GM19372 (cell line): ENCODE data around the gene GLA.

Experiments
- ATAC-seq: cut with Tn5 transposase; IDR thresholded peaks from one replicate; pipeline ENCODE4 v1.9.1; 2021; ENCODE audit warnings: mild to moderate bottlenecking, low read depth, moderate library complexity; ENCODE audit not compliant: unreplicated experiment

The GLA gene

DNA sequence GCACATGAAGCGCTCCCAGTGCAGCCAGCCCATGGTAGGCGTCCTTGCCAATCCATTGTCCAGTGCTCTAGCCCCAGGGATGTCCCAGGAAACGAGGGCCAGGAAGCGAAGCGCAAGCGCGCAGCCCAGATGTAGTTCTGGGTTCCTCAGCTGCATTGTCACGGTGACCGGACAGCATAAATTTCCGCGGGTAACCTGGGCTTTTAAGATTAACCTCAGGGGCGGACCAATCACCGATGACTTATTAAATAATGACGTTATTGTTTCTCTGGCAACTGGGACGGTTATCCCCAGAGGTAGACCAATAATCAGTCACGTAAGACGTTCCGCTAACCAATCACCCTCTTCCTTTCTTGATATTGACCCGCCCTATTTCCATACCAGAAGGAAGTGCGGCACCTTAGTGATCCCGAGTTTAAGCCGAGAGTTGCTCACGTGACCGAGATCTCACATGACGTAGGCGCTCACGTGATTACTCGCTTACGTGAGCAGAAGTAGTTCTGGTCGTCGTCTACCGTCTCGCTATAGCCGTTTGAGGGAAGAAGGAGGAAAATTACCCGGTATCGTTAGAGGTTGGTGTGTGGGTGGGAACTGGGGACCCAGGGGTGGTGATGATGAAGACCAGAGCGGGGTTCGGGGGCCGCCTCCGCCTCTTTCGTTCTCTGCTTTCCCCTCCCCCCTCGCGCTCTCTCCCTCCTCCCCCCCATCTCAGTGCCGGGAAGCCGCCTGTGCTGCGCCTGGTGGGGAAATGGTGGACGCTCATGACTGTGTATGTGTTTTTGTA is at the start of gene GLA, which contains the start of gene HNRNPH2:
Gene GLA, minus strand, starts transcription at position 178 of the 784 bp plus-strand sequence. Its CDS starts 22 bp downstream, at position 156.
Gene HNRNPH2, plus strand, starts transcription at position 475 of the 784 bp plus-strand sequence. CDS start 3,767 bp downstream, outside the sequence.
- ATAC-seq = peak; percentile 89

- ATAC-seq = no peak
Measured at GRCh38 chrX:101452056-101452455, 44.3 kb upstream of the GLA start.

- no peak for ATAC-seq
Measured at GRCh38 chrX:101450961-101451360, 43.2 kb upstream of the GLA start.

- ATAC-seq = no peak
Measured at GRCh38 chrX:101450085-101450484, 42.4 kb upstream of the GLA start.

- no peak for ATAC-seq
Measured at GRCh38 chrX:101449279-101449678, 41.6 kb upstream of the GLA start.

DNA sequence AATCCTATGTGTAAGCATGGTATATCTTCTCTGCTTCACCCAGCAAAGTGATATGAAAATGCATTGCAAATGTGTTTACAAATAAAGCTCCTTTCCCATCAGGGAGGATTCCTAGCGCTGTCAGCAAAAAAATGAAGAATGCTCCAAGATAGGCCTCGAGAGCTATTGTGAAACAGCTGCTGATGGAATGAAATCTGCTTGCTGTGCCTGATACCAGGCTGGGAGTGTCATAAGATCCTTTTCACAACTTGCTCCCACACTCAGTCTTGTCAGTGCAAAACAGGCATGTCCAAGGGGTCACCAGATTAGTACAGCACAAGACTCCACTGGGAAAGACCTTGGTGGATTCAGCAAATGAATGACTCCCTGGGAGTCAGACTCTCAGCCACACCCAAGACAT is 34.4 kb upstream of the GLA start:
- ATAC-seq = no peak

- peak; percentile 82 for ATAC-seq
Measured at GRCh38 chrX:101430457-101431078, 22.8 kb upstream of the GLA start.

GRCh38 chrX:101429934-101430333 is 22.2 kb upstream of the GLA start:
- no peak for ATAC-seq

- ATAC-seq = no peak
Measured at GRCh38 chrX:101427954-101428353, 20.2 kb upstream of the GLA start.

- no peak for ATAC-seq
Measured at GRCh38 chrX:101419489-101419888, 11.8 kb upstream of the GLA start.

DNA sequence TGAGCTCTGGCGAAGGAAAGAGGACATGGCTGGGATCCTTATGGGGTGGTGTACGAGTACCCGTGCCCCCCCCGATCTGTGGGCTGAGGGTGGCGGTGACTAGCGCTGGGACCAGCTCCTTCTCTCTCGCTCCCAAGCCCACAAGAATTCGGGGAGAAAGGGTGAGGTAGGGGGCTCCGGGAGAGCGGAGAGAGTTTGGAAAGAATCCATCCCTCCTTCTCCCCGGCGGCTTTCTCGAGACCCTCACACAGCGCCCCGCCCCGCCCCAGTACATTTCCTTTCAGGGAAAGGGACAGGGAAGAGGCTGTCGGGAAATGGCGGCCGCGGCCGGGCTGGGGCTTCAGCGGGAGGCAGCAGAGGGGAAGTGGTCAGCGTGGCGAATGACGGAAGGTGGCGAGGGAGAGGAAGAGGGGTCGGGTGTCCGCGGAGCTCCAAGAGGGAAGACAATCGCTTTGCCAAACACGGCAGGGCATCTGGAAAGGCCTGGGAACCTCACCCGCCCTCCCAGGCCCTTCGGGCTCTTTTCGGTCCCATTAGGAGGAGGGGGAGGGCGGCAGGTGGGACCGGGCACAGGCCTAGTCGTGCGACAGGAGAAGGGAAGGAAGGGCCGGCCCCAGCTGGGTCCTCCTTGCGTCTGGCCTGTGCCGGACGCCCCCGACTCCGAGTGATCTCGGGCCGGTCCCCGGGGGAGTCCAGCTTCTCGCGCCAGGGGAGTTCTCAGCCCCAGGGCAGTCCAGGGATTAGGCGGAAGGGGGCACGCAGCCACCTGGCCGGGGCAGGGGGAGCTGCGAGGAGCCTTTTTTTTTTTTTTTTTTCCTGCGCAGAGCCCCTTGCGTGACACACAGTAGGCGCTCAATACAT is 10.5 kb upstream of the GLA start:
- ATAC-seq = no peak

DNA sequence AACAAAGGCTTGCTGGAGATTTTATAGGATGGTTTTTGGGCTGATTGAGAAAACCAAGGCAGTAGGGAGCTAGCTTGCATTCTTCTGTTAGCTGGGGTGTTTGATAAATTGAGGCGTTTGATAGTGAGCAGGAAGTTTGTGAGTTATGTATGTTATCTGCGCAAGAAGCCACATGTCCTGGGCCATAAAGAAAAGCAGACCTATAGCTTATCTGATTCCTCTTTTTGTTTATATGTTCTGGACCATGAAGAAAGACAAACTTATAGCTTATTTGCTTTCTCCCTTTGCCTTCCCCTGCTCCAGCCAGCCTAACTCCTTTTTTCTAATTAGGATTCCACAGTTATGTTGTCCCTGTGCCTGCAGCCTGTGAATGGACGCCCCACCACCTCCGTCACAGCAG is 9.5 kb upstream of the GLA start:
- no peak for ATAC-seq

DNA sequence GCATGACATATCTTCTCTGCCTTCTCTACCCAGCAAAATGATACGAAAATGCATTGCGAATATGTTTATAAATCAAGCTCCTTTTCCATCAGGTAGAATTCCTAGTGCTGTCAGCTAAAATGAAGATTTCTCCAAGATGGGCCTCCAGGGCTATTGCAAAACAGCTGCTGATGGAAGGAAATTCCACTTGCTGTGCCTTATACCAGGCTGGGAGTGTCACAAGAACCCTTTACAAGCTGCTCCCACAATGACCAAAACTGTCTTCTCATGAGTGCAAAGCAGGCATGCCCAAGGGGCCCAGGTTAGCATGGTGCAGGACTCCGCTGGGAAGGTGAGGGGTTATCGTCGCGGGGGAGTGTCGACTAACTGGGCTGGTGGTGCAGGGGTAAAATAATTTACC is 9.0 kb upstream of the GLA start:
- ATAC-seq = no peak

DNA sequence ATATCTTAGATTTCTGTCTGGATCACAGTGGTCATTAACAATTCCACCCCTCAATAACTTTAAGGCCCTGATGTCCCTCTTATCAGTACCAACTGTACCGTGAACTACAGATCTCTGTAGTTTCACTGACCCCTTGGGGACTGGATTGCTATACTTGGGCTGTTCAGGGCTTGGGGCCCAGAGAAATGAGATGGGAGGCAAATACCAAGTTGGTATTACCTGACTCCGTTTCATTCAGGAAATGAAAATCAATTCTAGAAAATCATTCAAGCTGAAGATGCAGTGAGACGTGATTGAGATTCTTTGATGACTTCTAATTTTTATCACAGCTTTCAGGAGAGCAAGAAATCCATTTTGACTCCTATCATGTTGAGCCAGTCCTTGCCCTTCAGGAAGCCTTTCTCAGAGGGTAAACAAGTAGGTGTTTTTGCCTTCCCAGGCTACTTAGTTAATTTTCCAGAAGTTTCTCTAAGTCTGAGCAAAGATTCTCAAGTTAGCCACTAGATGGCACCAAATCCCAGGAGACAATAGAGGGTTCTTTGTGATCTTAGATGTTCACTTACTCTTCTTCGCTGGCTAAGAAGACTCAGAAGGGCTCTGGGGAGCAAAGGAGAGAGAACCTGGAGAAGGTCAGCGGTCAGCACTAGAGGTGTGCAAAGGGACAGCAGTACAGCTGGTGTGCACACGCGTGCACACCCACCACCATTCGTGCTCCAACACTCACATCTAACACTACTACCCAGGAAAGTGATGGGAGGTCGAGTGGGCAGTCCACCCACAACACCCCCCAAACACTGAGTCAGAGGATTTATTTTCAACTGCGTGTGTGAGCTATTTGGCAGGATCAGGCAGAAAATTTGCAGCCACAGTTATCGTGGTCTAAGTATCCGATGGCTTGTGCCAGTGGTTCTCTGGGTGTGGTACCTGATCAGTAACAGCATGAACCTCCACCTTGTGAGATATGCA is 7.7 kb upstream of the GLA start:
- ATAC-seq = peak; percentile 62

DNA sequence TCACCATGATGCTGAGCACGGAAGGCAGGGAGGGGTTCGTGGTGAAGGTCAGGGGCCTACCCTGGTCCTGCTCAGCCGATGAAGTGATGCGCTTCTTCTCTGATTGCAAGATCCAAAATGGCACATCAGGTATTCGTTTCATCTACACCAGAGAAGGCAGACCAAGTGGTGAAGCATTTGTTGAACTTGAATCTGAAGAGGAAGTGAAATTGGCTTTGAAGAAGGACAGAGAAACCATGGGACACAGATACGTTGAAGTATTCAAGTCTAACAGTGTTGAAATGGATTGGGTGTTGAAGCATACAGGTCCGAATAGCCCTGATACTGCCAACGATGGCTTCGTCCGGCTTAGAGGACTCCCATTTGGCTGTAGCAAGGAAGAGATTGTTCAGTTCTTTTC is 4.3 kb upstream of the GLA start:
- no peak for ATAC-seq

DNA sequence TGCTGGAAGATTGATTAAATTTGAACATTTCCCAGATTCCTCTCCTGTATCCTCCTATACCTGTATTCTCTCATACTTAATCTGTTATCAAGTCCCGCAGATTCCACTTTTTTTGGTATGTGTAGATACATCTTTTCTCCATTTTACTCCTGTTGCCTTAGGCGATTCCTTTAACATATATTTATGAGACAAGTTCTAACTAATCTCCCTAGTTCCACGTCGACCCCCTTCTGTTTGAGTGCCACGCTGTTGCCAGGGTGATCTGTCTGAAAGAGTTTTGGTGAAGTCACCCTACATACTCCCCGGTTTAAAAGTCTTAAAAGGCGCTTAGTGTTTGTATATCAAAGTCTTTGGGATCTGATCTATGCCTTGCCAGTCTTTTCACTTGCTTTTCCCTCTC is 2.7 kb upstream of the GLA start:
- no peak for ATAC-seq

DNA sequence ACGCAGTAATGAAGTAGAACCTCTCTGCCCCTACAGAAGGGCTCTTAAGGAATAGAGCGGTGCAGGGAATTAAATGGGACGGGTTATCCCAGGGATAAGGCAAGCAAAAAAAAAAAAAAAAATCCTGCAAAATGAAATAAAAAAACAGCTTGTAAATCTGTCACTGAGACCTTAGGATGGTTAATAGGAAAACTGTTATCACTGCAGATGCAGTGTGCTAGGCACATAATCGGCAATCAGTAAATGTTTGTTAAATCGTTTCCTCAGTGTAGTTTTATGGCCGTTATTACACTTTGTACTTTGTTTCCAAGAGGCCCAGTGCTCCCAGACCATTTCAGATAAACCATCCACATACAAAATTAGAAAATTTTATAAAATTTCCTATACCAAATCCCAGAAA is 1.3 kb upstream of the GLA start:
- ATAC-seq = no peak

- no peak for ATAC-seq
Measured at GRCh38 chrX:101408532-101408841, 762 bp upstream of the GLA start.

DNA sequence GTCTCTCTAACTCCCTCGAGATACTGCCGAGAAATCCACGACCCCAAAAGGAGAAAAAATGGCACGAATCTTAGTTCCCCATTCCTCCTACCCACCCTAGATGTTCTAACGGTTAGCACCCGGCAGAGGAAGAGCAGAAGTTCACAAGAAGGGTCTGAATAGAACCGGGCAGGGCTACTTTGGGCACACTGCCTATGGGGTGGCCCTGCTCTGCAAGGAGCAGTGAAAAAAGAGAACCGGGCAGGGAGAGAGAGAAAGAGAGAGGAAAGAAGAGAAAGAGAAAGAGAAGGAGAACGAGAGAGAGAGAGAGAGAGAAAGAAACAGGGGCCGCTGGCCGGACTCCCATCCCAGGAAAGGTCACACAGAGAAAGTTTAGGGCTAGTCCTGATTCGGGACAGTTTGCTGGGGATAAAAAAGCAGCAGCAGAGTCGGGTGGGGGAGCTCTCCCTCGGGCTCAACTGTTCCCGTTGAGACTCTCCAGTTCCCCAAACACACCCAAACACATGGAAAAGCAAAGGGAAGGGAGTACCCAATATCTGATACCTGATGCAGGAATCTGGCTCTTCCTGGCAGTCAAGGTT is 468 bp downstream of the GLA start:
- ATAC-seq = no peak

DNA sequence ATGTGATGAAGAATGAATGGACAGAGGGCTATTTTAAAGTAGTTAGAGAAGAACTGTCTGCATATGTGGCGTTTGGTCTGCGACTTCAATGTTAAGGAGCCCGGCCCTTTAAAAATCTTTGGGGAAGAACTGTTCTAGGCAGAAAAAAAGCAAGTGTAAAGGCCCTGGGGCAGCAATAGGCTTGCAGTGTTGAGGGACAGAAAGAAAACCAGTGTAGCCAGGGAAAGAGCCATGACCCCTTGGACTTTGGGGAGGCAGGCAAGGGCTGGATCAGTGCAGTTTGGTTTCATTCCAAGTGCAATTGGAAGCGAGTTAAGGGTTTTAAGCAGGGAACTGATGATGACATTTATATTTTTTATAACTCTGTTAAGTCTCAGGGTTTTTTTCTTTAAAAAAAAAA is 7.9 kb downstream of the GLA start:
- ATAC-seq = no peak
